Kidney (tissue), 14 donors: ENCODE data around the gene UPP2. TPM values are rescaled to one million over a fixed set of nuclear protein-coding genes. Genes with fewer than 3 reads are reported as not detected.
A peak's percentile ranks its signal among the peaks of the same experiment; 100 is the strongest.

Source experiments
- DNase-seq, 5 donors: peaks; one replicate each; pipeline ENCODE4 v3.0.0-alpha.2; 2013 to 2020
- FAIRE-seq: peaks from 2 replicates; lab custom pipeline; 2012; peaks lifted over from hg19 to GRCh38; lab: Jason Lieb, UNC
- H3K27ac ChIP-seq, 2 donors: one replicate each; pipeline ENCODE4 v1.7.0; 2013; ENCODE audit warnings: low read depth in 2 of 2, low read length in 2 of 2, inconsistent platforms in 1 of 2
- H3K27me3 ChIP-seq: one replicate; pipeline ENCODE4 v1.7.1; 2013; ENCODE audit warnings: low read length, inconsistent platforms; ENCODE audit not compliant: control insufficient read depth, insufficient read depth
- H3K36me3 ChIP-seq, 3 donors: one replicate each; pipeline versions ENCODE4 v1.7.0 to v1.7.1; 2013; ENCODE audit warnings: low read length in 3 of 3, control low read depth in 1 of 3, inconsistent platforms in 1 of 3; ENCODE audit not compliant: insufficient read depth in 3 of 3, control insufficient read depth in 2 of 3
- H3K4me1 ChIP-seq, 3 donors: one replicate each; pipeline versions ENCODE4 v1.7.0 to v1.7.1; 2013; ENCODE audit warnings: low read length in 3 of 3, inconsistent platforms in 1 of 3, low read depth in 1 of 3; ENCODE audit not compliant: control insufficient read depth in 2 of 3, insufficient read depth in 2 of 3
- H3K4me3 ChIP-seq, 3 donors: one replicate each; pipeline versions ENCODE4 v1.7.0 to v1.8.1; 2013; ENCODE audit warnings: low read length in 3 of 3, control low read depth in 1 of 3, inconsistent platforms in 1 of 3
- H3K9ac ChIP-seq, 3 donors: one replicate each; pipeline versions ENCODE4 v1.7.0 to v1.7.1; 2013; ENCODE audit warnings: low read length in 3 of 3, control low read depth in 1 of 3, inconsistent platforms in 1 of 3
- H3K9me3 ChIP-seq, 3 donors: one replicate each; pipeline versions ENCODE4 v1.7.0 to v1.7.1; 2013; ENCODE audit warnings: low read length in 3 of 3, control low read depth in 1 of 3, inconsistent platforms in 1 of 3; ENCODE audit not compliant: control insufficient read depth in 2 of 3, insufficient read depth in 1 of 3
- intact Hi-C: fragments of 100-400 bp; cut with DNase I; formaldehyde crosslinking; loops from one replicate; pipeline ENCODE4 v1.11.1; 2022
- polyA plus RNA-seq: library from polyadenylated mRNA; stranded (reverse); fragments of 350-450 nt; fragmentation: Illumina TruSeq; extraction: RNeasy Lipid Tissue Mini Kit (QIAGEN cat#74804); gene quantifications from one replicate; pipeline ENCODE4 v1.2.3, GENCODE V29; 2014; ENCODE audit warnings: low read depth, low replicate concordance; ENCODE audit not compliant: insufficient read depth
- total RNA-seq: library from RNA; stranded (reverse); fragmentation: NEBNext Ultra II Directional; extraction: Animal tissue kit (Norgen Biotek cat#: 25700); gene quantifications from one replicate; pipeline ENCODE4 v1.2.1, GENCODE V29; 2021
- TF ChIP-seq, protein P1 (sequence below): IDR thresholded peaks from 3 replicates; pipeline ENCODE4 v1.5.1; 2012; ENCODE audit warnings: mild to moderate bottlenecking, moderate library complexity, borderline replicate concordance; ENCODE audit not compliant: insufficient read depth; ENCODE audit errors: extremely low read depth
- donor health status: control.
- donor health status: control.
- donor health status: control.
- donor health status: control.
- donor health status: control.
- donor health status: DM: yes; HTN: yes; CAD: no.
- donor health status: Normal renal cell carcinoma (clear cell type).

UPP2 gene
- total and polyA plus RNA-seq, 2 donors from 2014 or later = 0.19 to 20.9 TPM

DNA sequence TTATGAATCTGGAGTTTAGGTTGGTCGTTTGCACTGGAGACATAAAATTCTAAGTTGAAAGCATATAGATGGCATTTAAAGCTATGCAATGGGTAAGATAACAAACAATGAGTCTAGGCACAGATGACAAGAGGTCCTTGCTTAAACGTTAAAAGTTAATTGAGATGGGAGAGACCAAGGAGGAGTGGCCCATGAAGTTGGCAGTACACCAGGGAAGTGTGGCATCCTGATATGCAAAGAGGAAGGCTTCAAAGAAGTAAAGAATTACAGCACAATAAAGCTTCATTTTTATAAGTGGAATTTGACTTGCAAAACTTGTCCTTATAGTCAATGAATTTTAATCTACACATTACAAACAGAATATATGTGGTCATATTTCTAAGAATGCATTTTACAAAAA lies 23.2 kb downstream of the UPP2 start:
- Histone ChIP-seq H3K9ac (no peak overlapping the region), H3K4me1 (peaks cover 0 to 56% (median 17%) of the 10 kb centered on the region in 3 donors), H3K4me3 (no peak overlapping the region), H3K36me3 (no peaks in the 10 kb centered on the region), H3K27me3 (no peaks in the 10 kb centered on the region), H3K27ac (peak overlapping the region in 1 of 2 donors; percentile 3), H3K9me3 (no peaks in the 10 kb centered on the region)
- DNase-seq = no peak
- no peak for FAIRE-seq
- TF ChIP-seq, protein P1, sequence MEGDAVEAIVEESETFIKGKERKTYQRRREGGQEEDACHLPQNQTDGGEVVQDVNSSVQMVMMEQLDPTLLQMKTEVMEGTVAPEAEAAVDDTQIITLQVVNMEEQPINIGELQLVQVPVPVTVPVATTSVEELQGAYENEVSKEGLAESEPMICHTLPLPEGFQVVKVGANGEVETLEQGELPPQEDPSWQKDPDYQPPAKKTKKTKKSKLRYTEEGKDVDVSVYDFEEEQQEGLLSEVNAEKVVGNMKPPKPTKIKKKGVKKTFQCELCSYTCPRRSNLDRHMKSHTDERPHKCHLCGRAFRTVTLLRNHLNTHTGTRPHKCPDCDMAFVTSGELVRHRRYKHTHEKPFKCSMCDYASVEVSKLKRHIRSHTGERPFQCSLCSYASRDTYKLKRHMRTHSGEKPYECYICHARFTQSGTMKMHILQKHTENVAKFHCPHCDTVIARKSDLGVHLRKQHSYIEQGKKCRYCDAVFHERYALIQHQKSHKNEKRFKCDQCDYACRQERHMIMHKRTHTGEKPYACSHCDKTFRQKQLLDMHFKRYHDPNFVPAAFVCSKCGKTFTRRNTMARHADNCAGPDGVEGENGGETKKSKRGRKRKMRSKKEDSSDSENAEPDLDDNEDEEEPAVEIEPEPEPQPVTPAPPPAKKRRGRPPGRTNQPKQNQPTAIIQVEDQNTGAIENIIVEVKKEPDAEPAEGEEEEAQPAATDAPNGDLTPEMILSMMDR = no peak
- intact Hi-C loops = no loop called here

DNA sequence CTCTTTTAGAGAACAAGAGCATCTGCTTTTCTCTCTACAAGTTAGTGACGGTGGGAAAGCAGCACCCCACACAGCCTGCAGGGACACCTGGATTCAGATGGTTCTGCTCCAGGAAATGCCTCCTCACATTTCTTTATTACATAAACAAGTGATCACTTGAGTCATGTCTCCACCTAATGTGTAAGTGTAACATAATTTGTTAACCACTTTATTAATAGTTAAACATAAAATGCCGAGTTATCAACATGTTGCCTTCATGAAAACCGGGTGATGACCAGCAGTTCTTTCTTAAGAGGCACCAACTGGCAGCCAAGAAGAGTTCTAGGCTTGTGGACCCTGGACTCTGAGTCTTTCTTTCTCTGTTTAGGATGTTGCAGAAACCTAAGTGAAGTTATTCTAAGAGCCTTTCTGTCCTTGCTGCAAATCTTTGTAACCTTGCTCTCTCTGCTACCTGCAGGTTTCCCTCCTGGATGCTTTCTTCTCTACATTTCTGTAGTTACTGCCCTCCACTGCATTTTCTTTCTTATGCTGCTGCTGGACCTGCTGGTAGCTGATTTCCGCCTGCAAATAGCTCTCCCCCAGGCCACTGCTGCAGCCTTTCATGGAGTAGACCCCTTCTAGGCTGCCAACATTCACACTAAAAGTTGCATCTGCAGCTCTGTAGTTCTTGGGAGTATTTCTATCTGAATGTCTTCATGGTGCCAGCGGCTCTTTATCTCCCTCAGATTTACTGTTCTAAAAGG lies 24.3 kb downstream of the UPP2 start:
- DNase-seq (no peak), FAIRE-seq (no peak)
- TF ChIP-seq, protein P1 = peak; percentile 4
- Histone ChIP-seq H3K9ac (peak overlapping the region in 1 of 3 donors; percentile 20), H3K4me1 (peaks cover 0 to 57% (median 17%) of the 10 kb centered on the region in 3 donors), H3K27ac (peak overlapping the region; percentile 66 to 70), H3K9me3 (no peaks in the 10 kb centered on the region), H3K4me3 (peak overlapping the region in 1 of 3 donors; percentile 18), H3K36me3 (no peaks in the 10 kb centered on the region), H3K27me3 (no peaks in the 10 kb centered on the region)
- intact Hi-C loops = no loop called here

DNA sequence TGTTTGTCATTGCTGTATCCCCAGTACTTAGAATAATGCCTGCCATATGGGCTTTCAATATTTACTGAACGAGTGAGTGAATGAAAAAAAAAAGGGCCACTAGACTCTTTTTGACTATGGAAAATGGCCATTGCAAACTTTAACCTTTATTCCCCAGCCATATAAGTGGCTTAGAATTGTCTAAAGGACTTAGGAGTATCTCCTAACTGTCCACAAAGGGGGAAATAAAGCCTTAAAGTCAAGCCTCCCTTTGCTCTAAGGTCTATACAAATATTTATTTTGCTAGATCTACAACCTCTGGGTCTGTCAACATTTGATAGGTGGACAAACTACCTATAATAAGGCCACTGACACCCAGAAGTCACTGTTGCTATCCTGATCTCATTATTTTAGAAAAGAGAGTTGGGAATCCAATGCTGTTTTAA lies 25.7 kb downstream of the UPP2 start:
- Histone ChIP-seq H3K27me3 (no peaks in the 10 kb centered on the region), H3K4me1 (peaks cover 0 to 57% (median 15%) of the 10 kb centered on the region in 3 donors), H3K36me3 (no peaks in the 10 kb centered on the region), H3K9me3 (no peaks in the 10 kb centered on the region), H3K9ac (no peak overlapping the region), H3K27ac (no peak overlapping the region), H3K4me3 (no peak overlapping the region)
- DNase-seq (no peak), FAIRE-seq (no peak)
- TF ChIP-seq, protein P1 = no peak
- intact Hi-C loops = no loop called here
